ENCODE results near the gene NHLRC1.
"Not testable (repeated sequence)": the region's sequence is repeated elsewhere in the genome, so short reads cannot be mapped to it uniquely, and the experiment has no call there.

- TF ChIP-seq CTCF, POLR2A (IDR thresholded peaks at IDR 0.05): not testable (repeated sequence)
Measured at GRCh38 chr6:18151391-18151790, 28.9 kb upstream of the NHLRC1 start.

Measured in lower leg skin (tissue), 3 donors.